GM19043 (cell line): ENCODE measurements around the gene PRELP.

Source experiments
- ATAC-seq: cut with Tn5 transposase; IDR thresholded peaks from one replicate; pipeline ENCODE4 v1.9.1; 2021; ENCODE audit warnings: low read depth; ENCODE audit not compliant: unreplicated experiment

PRELP gene

DNA sequence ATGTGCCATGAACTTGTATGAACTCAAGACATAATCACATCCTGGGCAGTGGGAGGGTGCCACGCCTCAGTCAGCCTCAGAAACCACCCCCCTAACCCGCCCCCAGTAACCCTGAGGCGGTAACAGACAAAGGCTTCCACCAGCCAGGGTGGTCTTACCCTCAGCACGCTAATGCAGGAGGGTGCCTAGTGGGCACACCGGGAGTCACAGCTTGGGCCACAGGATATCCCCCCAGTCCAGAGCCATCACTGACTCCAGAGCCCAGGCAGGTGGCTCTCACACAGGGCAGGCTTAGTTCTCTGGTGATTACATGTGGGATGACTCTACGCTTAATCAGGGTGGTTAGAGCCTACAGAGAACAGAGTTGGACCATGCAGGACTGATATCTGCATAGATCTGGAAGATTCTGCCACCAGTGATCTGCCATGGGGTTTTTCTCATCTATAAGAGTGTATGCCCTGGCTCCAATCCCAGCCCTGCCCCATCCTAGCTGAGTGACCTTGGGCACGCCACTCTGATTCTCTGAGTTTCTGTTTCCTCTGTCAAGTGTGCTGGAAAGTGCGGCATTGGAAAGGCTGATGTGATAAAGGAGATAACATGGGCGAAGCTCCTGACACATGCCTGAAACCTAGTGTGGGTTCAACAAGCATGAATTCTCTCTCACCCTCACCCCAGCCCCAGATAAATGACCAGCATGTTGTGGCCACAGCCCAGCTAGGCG, 45.6 kb downstream of the PRELP start:
- no peak for ATAC-seq

DNA sequence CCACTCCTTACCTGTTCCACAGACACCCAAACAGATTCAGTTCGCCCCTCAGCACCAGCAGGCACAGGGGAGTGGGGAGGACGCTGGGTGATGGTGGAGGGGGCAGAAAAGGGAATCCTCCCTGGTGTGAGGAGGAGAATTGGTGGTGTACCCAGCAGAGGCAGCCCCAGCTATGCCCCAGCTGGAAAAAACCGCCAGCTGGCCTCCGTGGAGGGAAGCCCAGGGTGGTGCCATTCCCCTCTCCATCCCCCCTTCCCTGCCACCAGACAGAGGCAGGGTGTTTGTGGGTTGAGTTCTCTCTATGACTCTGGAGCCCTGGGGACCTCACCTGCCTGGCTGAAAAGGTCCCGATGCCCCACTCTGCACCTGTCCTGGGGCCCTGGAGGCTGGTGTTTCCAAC, 46.2 kb downstream of the PRELP start:
- no peak for ATAC-seq

DNA sequence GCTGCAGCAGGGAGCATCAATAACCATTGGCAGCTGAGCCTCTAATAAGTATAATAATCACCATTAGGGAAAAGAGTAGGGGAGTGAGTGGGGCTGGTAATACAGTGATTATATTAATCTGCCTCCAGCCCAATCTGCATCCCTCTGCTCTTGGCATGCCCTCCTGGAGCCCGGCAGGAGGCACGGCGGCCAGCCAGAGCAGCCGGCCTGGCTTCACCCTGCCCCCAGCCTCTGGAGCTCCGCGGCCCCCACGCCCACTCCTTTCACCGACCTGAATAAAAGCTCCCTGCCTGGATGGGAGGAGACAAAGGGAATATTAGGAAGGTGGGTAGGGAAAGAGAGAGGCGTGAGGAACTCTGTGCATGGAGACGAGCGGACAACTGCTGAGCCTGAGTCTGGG, 46.6 kb downstream of the PRELP start:
- no peak for ATAC-seq

GRCh38 chr1:203523667-203524066, 48.1 kb downstream of the PRELP start:
- ATAC-seq, result no peak

DNA sequence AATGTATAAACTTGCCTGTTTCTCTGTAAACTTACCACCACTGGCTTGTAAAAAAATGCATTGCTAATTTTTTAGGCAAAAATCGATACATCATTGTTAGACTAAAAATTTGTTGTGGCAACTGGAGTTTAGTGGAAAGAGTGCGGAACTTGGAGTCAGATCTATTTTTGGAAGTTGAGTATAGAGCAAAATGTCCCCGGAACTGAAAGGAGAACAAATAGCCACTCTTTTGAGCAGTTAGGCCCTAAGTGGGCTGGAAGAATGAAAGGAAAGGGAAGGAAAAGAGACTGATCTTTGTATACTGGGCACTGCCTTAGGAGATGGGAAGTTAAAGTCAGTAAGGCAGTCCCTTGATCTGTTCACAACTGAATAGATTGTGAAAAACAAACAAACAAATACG, 48.5 kb downstream of the PRELP start:
- ATAC-seq, result no peak

- no peak for ATAC-seq
Observed at GRCh38 chr1:203524824-203525223, 49.2 kb downstream of the PRELP start.

- no peak for ATAC-seq
Observed at GRCh38 chr1:203525685-203526084, 50.1 kb downstream of the PRELP start.

GRCh38 chr1:203526130-203526529, 50.5 kb downstream of the PRELP start:
- no peak for ATAC-seq

- ATAC-seq, result no peak
Observed at GRCh38 chr1:203526572-203526971, 51.0 kb downstream of the PRELP start.

- ATAC-seq, result no peak
Observed at GRCh38 chr1:203527013-203527412, 51.4 kb downstream of the PRELP start.

DNA sequence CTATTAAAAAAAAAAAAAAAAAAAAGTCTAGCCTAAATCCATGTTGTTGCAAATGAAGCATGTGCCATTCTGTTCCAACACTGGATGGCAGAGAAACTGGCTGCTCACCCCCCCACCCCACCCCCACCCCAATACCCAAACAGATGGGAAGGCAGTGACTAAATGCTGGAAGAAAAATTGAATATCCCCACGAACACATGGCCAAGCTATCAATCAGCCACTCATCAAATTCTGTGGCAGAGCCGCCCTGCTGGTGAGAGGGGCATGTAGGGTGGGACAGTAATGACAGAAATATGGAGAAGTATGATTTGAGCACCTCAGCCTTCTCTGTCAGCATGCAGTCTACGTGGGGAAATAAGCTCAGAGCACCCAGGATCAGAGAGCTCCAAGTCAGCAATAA, 52.5 kb downstream of the PRELP start:
- ATAC-seq, result no peak

GRCh38 chr1:203528976-203529835, 53.6 kb downstream of the PRELP start:
- no peak for ATAC-seq

GRCh38 chr1:203531063-203531462, 55.5 kb downstream of the PRELP start:
- no peak for ATAC-seq

GRCh38 chr1:203534012-203534411, 58.4 kb downstream of the PRELP start:
- ATAC-seq, result no peak

- no peak for ATAC-seq
Observed at GRCh38 chr1:203534526-203534925, 58.9 kb downstream of the PRELP start.

GRCh38 chr1:203536575-203536974, 61.0 kb downstream of the PRELP start:
- no peak for ATAC-seq

GRCh38 chr1:203536980-203537455, 61.4 kb downstream of the PRELP start:
- no peak for ATAC-seq

GRCh38 chr1:203537806-203538464, 62.3 kb downstream of the PRELP start:
- ATAC-seq, result no peak

- no peak for ATAC-seq
Observed at GRCh38 chr1:203538726-203539125, 63.1 kb downstream of the PRELP start.

GRCh38 chr1:203539831-203540546, 64.4 kb downstream of the PRELP start:
- ATAC-seq, result no peak
